ENCODE results near the gene METTL15. TPM values are rescaled to one million over a fixed set of nuclear protein-coding genes. Genes with fewer than 3 reads are reported as not detected.
"Not testable (repeated sequence)": the region's sequence is repeated elsewhere in the genome, so short reads cannot be mapped to it uniquely, and the experiment has no call there.

Gene METTL15
- total RNA-seq, 2 donors from 2014 or later, result 5.2 to 8.2 TPM

DNA sequence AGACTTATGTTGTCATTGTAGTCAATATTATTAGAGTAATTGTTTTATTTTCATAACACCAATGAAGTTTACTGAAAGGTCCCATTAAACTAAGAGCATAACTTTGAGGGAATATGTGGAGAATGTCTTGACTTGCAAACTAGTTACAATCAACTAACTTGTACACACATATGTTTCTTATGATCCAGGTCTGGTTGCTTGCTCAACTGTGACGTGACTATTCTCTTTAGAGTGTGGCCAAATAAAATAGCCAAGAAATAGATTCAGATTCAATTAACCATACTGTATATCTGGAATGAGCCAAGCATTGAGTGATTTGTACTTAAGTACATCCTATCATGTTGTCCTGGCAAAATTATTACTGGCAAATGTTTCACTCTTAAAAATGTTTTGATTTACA, 101.7 kb downstream of the METTL15 start:
- H3K4me1 ChIP-seq, result no peaks in the 10 kb centered on the region

DNA sequence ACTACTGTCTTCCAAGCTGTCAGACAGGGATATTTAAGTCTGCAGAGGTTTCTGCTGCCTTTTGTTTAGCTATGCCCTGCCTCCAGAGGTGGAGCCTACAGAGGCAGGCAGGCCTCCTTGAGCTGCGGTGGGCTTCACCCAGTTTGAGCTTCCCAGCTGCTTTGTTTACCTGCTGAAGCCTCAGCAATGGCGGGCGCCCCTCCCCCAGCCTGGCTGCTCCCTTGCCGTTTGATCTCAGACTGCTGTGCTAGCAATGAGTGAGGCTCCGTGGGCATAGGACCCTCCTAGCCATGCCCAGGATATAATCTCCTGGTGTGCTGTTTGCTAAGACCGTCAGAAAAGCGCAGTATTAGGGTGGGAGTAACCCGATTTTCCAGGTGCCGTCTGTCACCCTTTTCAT, 113.9 kb downstream of the METTL15 start:
- DNase-seq; H3K27me3 ChIP-seq; H3K27ac ChIP-seq; intact Hi-C loops (cut with DNase I); ATAC-seq; H3K9me3 ChIP-seq; H3K36me3 ChIP-seq (replicated peaks in 1 of 2; ENCODE audit: insufficient read depth in 1 of 2, low read depth in 2 of 2); H3K4me1 ChIP-seq; H3K4me3 ChIP-seq: not testable (repeated sequence)
- WGBS, 2 donors, result 92 to 98% methylated on average over 7 to 8 of the region's 9 CpGs

More for the DNA sequence above, 101.7 kb downstream of the METTL15 start:
- intact Hi-C loops (cut with DNase I), result no loop called here
- WGBS, 2 donors, result 75 to 93% methylated on average over 1 of the region's 1 CpG
- no peaks in the 10 kb centered on the region for H3K27me3 ChIP-seq
- no peak overlapping the region for H3K27ac ChIP-seq
- ATAC-seq (no peak), DNase-seq (no peak)
- H3K9me3 ChIP-seq, result no peaks in the 10 kb centered on the region
- H3K4me3 ChIP-seq, result no peak overlapping the region
- no peaks in the 10 kb centered on the region for H3K36me3 ChIP-seq (replicated peaks in 1 of 2; ENCODE audit: insufficient read depth in 1 of 2, low read depth in 2 of 2)
- TF ChIP-seq POLR2A (IDR thresholded peaks at IDR 0.05) (no peak), CTCF (IDR thresholded peaks at IDR 0.05) (no peak)

GRCh38 chr11:28223577-28223976, 115.4 kb downstream of the METTL15 start:
- Histone ChIP-seq H3K4me1 (no peaks in the 10 kb centered on the region), H3K36me3 (replicated peaks in 1 of 2; ENCODE audit: insufficient read depth in 1 of 2, low read depth in 2 of 2) (no peaks in the 10 kb centered on the region), H3K27me3 (no peaks in the 10 kb centered on the region), H3K4me3 (no peak overlapping the region), H3K9me3 (no peaks in the 10 kb centered on the region), H3K27ac (no peak overlapping the region)
- TF ChIP-seq POLR2A (IDR thresholded peaks at IDR 0.05), result no peak
- TF ChIP-seq CTCF (IDR thresholded peaks at IDR 0.05), result no peak
- no peak for DNase-seq
- intact Hi-C loops (cut with DNase I), result no loop called here
- WGBS, 2 donors, result 84 to 85% methylated on average over 1 of the region's 1 CpG
- ATAC-seq, result no peak

- Histone ChIP-seq H3K4me1 (no peaks in the 10 kb centered on the region), H3K27ac (no peak overlapping the region), H3K36me3 (replicated peaks in 1 of 2; ENCODE audit: insufficient read depth in 1 of 2, low read depth in 2 of 2) (no peaks in the 10 kb centered on the region), H3K4me3 (no peak overlapping the region), H3K27me3 (no peaks in the 10 kb centered on the region), H3K9me3 (no peaks in the 10 kb centered on the region)
- DNase-seq (no peak), ATAC-seq (no peak)
- intact Hi-C loops (cut with DNase I), result no loop called here
- WGBS, 2 donors, result 91 to 92% methylated on average over 2 of the region's 2 CpGs
- TF ChIP-seq CTCF (IDR thresholded peaks at IDR 0.05), result no peak
- TF ChIP-seq POLR2A (IDR thresholded peaks at IDR 0.05), result no peak
Measured at GRCh38 chr11:28223994-28224393, 115.8 kb downstream of the METTL15 start.

DNA sequence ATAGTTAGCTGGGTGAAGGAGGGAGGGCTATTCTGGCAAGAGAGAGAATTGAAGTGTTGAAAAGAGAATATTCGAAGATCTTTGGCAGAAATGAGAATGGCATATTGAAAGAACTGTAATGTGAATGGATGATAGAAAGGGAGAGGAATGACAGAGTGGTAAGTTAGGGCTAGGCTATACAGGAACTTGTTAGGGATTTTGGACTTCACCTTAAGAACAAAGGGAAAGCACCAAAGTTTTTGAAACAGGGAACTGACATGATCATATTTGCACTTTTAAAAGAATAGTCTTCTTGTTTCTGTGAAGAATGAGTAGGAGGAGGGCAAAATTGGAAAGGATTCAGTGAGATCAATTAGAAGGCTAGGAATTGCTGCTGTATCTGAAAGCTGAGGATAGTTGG, 119.3 kb downstream of the METTL15 start:
- intact Hi-C loops (cut with DNase I), result no loop called here
- WGBS, 2 donors, result 73 to 76% methylated on average over 1 of the region's 1 CpG
- no peaks in the 10 kb centered on the region for H3K36me3 ChIP-seq (replicated peaks in 1 of 2; ENCODE audit: insufficient read depth in 1 of 2, low read depth in 2 of 2)
- ATAC-seq, result no peak
- H3K27me3 ChIP-seq, result no peaks in the 10 kb centered on the region
- H3K9me3 ChIP-seq, result no peaks in the 10 kb centered on the region
- no peaks in the 10 kb centered on the region for H3K4me1 ChIP-seq
- TF ChIP-seq POLR2A (IDR thresholded peaks at IDR 0.05) (no peak), CTCF (IDR thresholded peaks at IDR 0.05) (no peak)
- no peak for DNase-seq
- no peak overlapping the region for H3K27ac ChIP-seq
- no peak overlapping the region for H3K4me3 ChIP-seq
